Tibial nerve (tissue), 4 donors: Measurements from ENCODE around the gene LRWD1.
"Not testable (repeated sequence)": the region's sequence is repeated elsewhere in the genome, so short reads cannot be mapped to it uniquely, and the experiment has no call there.

Experiments used
- EP300 ChIP-seq, 2 donors: sonication (generic); formaldehyde crosslinking; IDR thresholded peaks; one replicate each; pipeline ENCODE4 v1.6.1; 2017; ENCODE audit warnings: antibody characterized with exemption in 2 of 2, mild to moderate bottlenecking in 1 of 2
- TF ChIP-seq, protein P1 (sequence below), 5 experiments: fragments of 200-600 bp in 3 of 5; fragments of 450-650 bp in 2 of 5; sonication (generic) in 3 of 5; IDR thresholded peaks; one replicate each; pipeline ENCODE4 v1.5.1; 2016 to 2019; ENCODE audit warnings: antibody characterized with exemption in 5 of 5, mild to moderate bottlenecking in 3 of 5, moderate library complexity in 2 of 5

DNA sequence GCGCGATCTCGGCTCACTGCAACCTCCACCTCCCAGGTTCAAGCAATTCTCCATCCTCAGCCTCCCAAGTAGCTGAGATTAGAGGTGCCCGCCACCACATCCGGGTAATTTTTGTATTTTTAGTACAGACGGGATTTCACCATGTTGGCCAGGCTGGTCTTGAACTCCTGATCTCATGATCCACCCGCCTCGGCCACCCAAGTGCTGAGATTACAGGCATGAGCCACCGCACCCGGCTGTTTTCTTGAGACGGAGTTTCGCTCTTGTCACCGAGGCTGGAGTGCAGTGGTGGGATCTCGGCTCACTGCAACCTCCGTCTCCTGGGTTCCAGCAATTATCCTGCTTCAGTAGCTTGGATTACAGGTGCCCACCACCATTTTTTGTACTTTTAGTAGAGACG is 33.5 kb downstream of the LRWD1 start:
- TF ChIP-seq, protein P1, sequence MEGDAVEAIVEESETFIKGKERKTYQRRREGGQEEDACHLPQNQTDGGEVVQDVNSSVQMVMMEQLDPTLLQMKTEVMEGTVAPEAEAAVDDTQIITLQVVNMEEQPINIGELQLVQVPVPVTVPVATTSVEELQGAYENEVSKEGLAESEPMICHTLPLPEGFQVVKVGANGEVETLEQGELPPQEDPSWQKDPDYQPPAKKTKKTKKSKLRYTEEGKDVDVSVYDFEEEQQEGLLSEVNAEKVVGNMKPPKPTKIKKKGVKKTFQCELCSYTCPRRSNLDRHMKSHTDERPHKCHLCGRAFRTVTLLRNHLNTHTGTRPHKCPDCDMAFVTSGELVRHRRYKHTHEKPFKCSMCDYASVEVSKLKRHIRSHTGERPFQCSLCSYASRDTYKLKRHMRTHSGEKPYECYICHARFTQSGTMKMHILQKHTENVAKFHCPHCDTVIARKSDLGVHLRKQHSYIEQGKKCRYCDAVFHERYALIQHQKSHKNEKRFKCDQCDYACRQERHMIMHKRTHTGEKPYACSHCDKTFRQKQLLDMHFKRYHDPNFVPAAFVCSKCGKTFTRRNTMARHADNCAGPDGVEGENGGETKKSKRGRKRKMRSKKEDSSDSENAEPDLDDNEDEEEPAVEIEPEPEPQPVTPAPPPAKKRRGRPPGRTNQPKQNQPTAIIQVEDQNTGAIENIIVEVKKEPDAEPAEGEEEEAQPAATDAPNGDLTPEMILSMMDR (IDR thresholded peaks at IDR 0.05) = not testable (repeated sequence)
- not testable (repeated sequence) for TF ChIP-seq EP300 (IDR thresholded peaks at IDR 0.05)
